SK-N-SH (cell line): ENCODE results near the gene SNX10. TPM values are rescaled to one million over a fixed set of nuclear protein-coding genes. Genes with fewer than 3 reads are reported as not detected.

Source experiments
- CTCF ChIA-PET: fragments of 300-600, 350-600 bp; formaldehyde crosslinking; extraction: SDS; loops from one replicate; lab custom pipeline; 2021; lab: Yijun Ruan, JAX
- POLR2A ChIA-PET: fragments of 350-600 bp; sonication (Branson Sonifier 250); formaldehyde crosslinking; extraction: SDS; loops from one replicate; lab custom pipeline; 2020; ENCODE audit warnings: antibody characterized with exemption, inconsistent platforms; lab: Yijun Ruan, JAX
- DNase-seq: peaks from one replicate; pipeline ENCODE4 v3.0.0; 2012
- H2AFZ ChIP-seq: fragments of 200-600 bp; sonication (generic); 2 replicates; pipeline ENCODE4 v1.8.1; 2016; ENCODE audit warnings: antibody characterized with exemption, mild to moderate bottlenecking, low read depth
- H3F3A ChIP-seq: fragments of 200-600 bp; sonication (generic); replicated peaks from 2 replicates; pipeline ENCODE3; 2016; ENCODE audit warnings: antibody characterized with exemption, mild to moderate bottlenecking; ENCODE audit not compliant: insufficient read depth
- H3K27ac ChIP-seq, 2 experiments: fragments of 200-500 bp in 1 of 2; fragments of 200-600 bp in 1 of 2; sonication (Bioruptor generic) in 1 of 2; sonication (generic), shearing (Covaris generic) in 1 of 2; 2 replicates each; pipeline versions ENCODE4 v1.5.1 to v1.6.1; 2014 to 2016; ENCODE audit warnings: low read depth in 2 of 2, inconsistent platforms in 1 of 2, low read length in 1 of 2, mild to moderate bottlenecking in 1 of 2, mixed read lengths in 1 of 2
- H3K27me3 ChIP-seq: fragments of 200-600 bp; sonication (generic), shearing (Covaris generic); 2 replicates; pipeline ENCODE4 v1.6.1; 2016; ENCODE audit warnings: mixed run types; ENCODE audit not compliant: insufficient read depth
- H3K36me3 ChIP-seq, 2 experiments: fragments of 200-500 bp in 1 of 2; fragments of 200-600 bp in 1 of 2; sonication (Bioruptor generic) in 1 of 2; sonication (generic) in 1 of 2; replicated peaks in 1 of 2; 2 replicates each; pipeline versions ENCODE3 to v1.5.1; 2014 to 2016; ENCODE audit warnings: low read length in 1 of 2, mild to moderate bottlenecking in 1 of 2; ENCODE audit not compliant: insufficient read depth in 2 of 2, control insufficient read depth in 1 of 2
- H3K4me1 ChIP-seq, 2 experiments: fragments of 200-500 bp in 1 of 2; fragments of 200-600 bp in 1 of 2; sonication (Bioruptor generic) in 1 of 2; sonication (generic), shearing (Covaris generic) in 1 of 2; 2 replicates each; pipeline versions ENCODE4 v1.5.1 to v1.6.1; 2014 to 2016; ENCODE audit warnings: low read depth in 1 of 2, low read length in 1 of 2, mixed run types in 1 of 2; ENCODE audit not compliant: insufficient read depth in 2 of 2, control insufficient read depth in 1 of 2
- H3K4me2 ChIP-seq: fragments of 200-600 bp; sonication (generic), shearing (Covaris generic); 2 replicates; pipeline ENCODE4 v1.6.1; 2017; ENCODE audit warnings: mixed run types
- H3K4me3 ChIP-seq, 2 experiments: fragments of 200-500 bp in 1 of 2; fragments of 200-600 bp in 1 of 2; sonication (Bioruptor generic) in 1 of 2; sonication (generic), shearing (Covaris generic) in 1 of 2; 2 replicates each; pipeline versions ENCODE4 v1.5.1 to v1.8.1; 2014 to 2016; ENCODE audit warnings: low read depth in 2 of 2, inconsistent platforms in 1 of 2, low read length in 1 of 2, mild to moderate bottlenecking in 1 of 2, mixed read lengths in 1 of 2, moderate library complexity in 1 of 2
- H3K79me2 ChIP-seq: fragments of 200-600 bp; sonication (generic); 2 replicates; pipeline ENCODE4 v1.8.1; 2017; ENCODE audit warnings: mild to moderate bottlenecking; ENCODE audit not compliant: insufficient read depth
- H3K9ac ChIP-seq: fragments of 200-600 bp; sonication (generic); 2 replicates; pipeline ENCODE4 v1.6.1; 2017; ENCODE audit warnings: mixed run types
- H3K9me2 ChIP-seq: fragments of 200-600 bp; sonication (generic); 2 replicates; pipeline ENCODE4 v1.6.1; 2017; ENCODE audit warnings: mixed run types
- H3K9me3 ChIP-seq: fragments of 200-600 bp; sonication (generic); 2 replicates; pipeline ENCODE4 v1.6.1; 2017; ENCODE audit warnings: mixed run types, mild to moderate bottlenecking, moderate library complexity
- H4K20me1 ChIP-seq: fragments of 200-600 bp; sonication (generic); 2 replicates; pipeline ENCODE4 v1.6.1; 2017; ENCODE audit warnings: mild to moderate bottlenecking, mixed run types; ENCODE audit not compliant: insufficient read depth
- CHD2 ChIP-seq: fragments of 150-350 bp; IDR thresholded peaks from 2 replicates; pipeline ENCODE4 v1.6.1; 2018; ENCODE audit warnings: low read length; ENCODE audit not compliant: partially characterized antibody
- GABPA ChIP-seq: IDR thresholded peaks from 2 replicates; pipeline ENCODE4 v1.4.0; 2012; ENCODE audit warnings: low read depth, mild to moderate bottlenecking
- IRF3 ChIP-seq: fragments of 150-350 bp; IDR thresholded peaks from 2 replicates; pipeline ENCODE4 v1.6.1; 2016; ENCODE audit warnings: mild to moderate bottlenecking, low read depth, low read length
- JUND ChIP-seq: IDR thresholded peaks from 2 replicates; pipeline ENCODE4 v1.4.0; 2012
- MXI1 ChIP-seq: IDR thresholded peaks from 2 replicates; pipeline ENCODE4 v1.6.1; 2012; ENCODE audit warnings: mild to moderate bottlenecking, low read depth, low read length, improper control_type of control experiment
- NRF1 ChIP-seq: IDR thresholded peaks from 2 replicates; pipeline ENCODE4 v1.6.1; 2012; ENCODE audit warnings: low read depth, mild to moderate bottlenecking, low read length
- POLR2AphosphoS5 ChIP-seq: IDR thresholded peaks from 2 replicates; pipeline ENCODE4 v1.6.1; 2012; ENCODE audit warnings: low read depth, low read length
- RAD21 ChIP-seq: IDR thresholded peaks from 2 replicates; pipeline ENCODE4 v1.6.1; 2012; ENCODE audit warnings: mild to moderate bottlenecking, low read length
- REST ChIP-seq: IDR thresholded peaks from 2 replicates; pipeline ENCODE4 v1.6.1; 2012; ENCODE audit warnings: mild to moderate bottlenecking, low read depth, low read length, moderate library complexity
- TAF1 ChIP-seq: IDR thresholded peaks from 2 replicates; pipeline ENCODE4 v1.6.1; 2012; ENCODE audit warnings: low read depth, mild to moderate bottlenecking, low read length, moderate library complexity, borderline replicate concordance
- TCF12 ChIP-seq: IDR thresholded peaks from 2 replicates; pipeline ENCODE4 v1.4.0; 2012
- USF2 ChIP-seq: fragments of 150-350 bp; IDR thresholded peaks from 2 replicates; pipeline ENCODE4 v1.6.1; 2017; ENCODE audit warnings: antibody characterized with exemption, low read length, low read depth, borderline replicate concordance
- WGBS: methylation state at CpG from one replicate; pipeline ENCODE4 v1.1.6; 2017; ENCODE audit warnings: low lambda C conversion rate; 5-methylcytosine and 5-hydroxymethylcytosine counted together
- polyA plus RNA-seq, 3 experiments: library from polyadenylated mRNA; depleted of rRNA; stranded (reverse); fragments of >200 nt; gene quantifications; 2 replicates each; pipeline ENCODE4 v1.2.3, GENCODE V29; 2012

SNX10 gene
- polyA plus RNA-seq, 1 of the 3 experiments (the other 2 are of a cell fraction): 0.02 TPM

GRCh38 chr7:26367219-26367711 lies 75.6 kb downstream of the SNX10 start:
- Histone ChIP-seq H3K36me3 (no peaks in the 10 kb centered on the region), H3K4me2 (no peak overlapping the region), H2AFZ (no peak overlapping the region), H3K27ac (no peak overlapping the region), H3K4me3 (no peak overlapping the region), H3K9ac (no peak overlapping the region), H3K27me3 (peaks cover 23% of the 10 kb centered on the region; the same call in 1 of the 2 replicates), H3K9me2 (no peaks in the 10 kb centered on the region), H4K20me1 (no peaks in the 10 kb centered on the region), H3K9me3 (no peaks in the 10 kb centered on the region), H3K4me1 (peaks cover 0 to 9% of the 10 kb centered on the region in 2 experiments; a peak in 2 of 4 replicates), H3F3A (no peaks in the 10 kb centered on the region), H3K79me2 (no peaks in the 10 kb centered on the region)
- no peak for DNase-seq
- POLR2A ChIA-PET: no interaction called here
- CTCF ChIA-PET: interaction anchor here (1.1 to 18.0 kb wide), 6 partner anchors 11 to 773 kb away, joined by 3 to 603 read pairs (median 111); no protein-coding TSS in a partner anchor
- TF ChIP-seq JUND (no peak), NRF1 (no peak), RAD21 (no peak), USF2 (no peak), IRF3 (no peak), MXI1 (no peak), GABPA (no peak), TAF1 (no peak), CHD2 (no peak), POLR2AphosphoS5 (no peak), REST (no peak), TCF12 (no peak)
- 61% methylated on average over 6 of the region's 6 CpGs for WGBS
